ENCODE data around the gene GPANK1.

Gene GPANK1

DNA sequence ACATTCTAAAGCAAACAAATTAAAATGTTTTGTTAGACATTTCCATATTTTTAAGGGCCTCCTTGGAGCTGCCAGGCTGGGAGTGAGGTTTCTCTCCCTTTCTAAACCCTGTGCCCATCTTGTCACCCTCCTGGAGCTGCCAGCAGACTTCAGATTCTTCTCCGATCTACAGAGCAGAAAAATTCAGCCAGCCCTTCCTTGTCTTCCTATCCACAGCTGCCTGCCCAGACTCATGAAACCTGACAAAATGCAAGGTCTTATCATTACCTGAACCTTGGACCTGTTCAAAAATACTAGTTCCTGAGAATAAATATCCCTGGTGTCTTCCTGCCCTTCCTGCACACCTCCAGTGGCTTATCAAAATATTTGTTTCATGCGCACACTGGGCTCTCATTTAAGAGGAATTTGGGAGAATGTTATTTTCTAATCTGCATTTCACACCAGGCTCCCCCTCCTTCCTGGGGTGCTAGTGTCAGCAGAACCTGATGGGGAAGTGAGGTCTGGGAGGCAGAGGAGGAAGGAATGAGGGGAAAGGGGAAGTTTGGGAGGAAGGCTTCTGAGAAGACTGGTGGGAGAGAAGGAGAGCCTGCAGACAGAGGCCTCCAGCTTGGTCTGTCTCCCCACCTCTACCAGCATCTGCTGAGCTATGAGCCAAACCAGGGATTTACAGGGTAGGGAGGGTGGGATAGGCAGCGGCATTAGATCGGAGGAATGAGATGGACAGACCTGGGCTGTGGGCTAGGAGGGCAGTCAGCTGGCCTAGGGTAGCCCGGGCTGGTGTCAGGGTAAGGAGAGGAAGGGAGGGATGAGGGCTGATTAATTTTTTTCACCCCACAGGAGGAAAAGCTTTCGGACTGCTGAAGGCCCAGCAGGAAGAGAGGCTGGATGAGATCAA, 49.9 kb downstream of the GPANK1 start, which contains the start of gene AIF1:
TSS of gene AIF1 (plus strand) at position 551 of the 895 bp plus-strand sequence. CDS start at position 647, 96 bp downstream.
- no CpG with 5 or more reads among the region's 6 CpGs for WGBS (ENCODE audit: insufficient coverage, insufficient read length)
- no peaks in the 10 kb centered on the region for H3K27me3 ChIP-seq (ENCODE audit: control insufficient read depth, insufficient read depth, low read length)
- no peaks in the 10 kb centered on the region for H3K9me3 ChIP-seq (ENCODE audit: control insufficient read depth, insufficient read depth, low read length)
- H3K4me1 ChIP-seq (ENCODE audit: control insufficient read depth, insufficient read depth, low read length), result peaks cover 8% of the 10 kb centered on the region
- no peak for DNase-seq (ENCODE audit: low read depth, low spot score)
- no peaks in the 10 kb centered on the region for H3K36me3 ChIP-seq (ENCODE audit: control insufficient read depth, insufficient read depth, low read length)
- H3K27ac ChIP-seq (ENCODE audit: low read length), result no peak within 1 kb of the TSS
- no peak within 1 kb of the TSS for H3K4me3 ChIP-seq (ENCODE audit: low read length)

DNA sequence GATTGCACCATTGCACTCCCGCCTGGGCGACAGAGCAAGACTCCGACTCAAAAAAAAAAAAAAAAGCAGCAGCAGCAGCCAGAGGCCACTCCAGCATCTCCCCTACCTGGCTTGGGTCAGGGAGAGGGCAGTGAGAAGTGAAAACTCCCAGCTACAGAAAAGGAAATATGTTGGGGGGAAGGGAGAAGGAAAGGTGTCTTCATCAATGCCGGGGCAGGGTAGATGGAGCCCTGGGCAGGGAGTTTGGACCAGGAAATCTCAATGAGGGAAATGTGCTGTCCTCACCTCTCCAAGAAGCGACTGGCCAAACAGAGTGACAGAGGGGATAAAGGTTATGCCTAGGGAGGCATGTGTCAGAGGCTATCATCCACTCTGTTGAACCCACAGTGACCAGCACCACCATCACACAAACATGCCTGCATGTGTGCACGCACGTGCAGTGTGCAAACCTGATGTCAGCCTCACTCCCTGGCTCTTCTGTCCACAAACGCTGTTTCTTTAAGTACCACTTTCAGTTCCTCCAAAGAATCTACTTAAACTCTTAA, 50.6 kb downstream of the GPANK1 start:
- H3K9me3 ChIP-seq (ENCODE audit: control insufficient read depth, insufficient read depth, low read length), result no peaks in the 10 kb centered on the region
- no peak for DNase-seq (ENCODE audit: low read depth, low spot score)
- H3K4me1 ChIP-seq (ENCODE audit: control insufficient read depth, insufficient read depth, low read length), result peaks cover 8% of the 10 kb centered on the region
- no peak overlapping the region for H3K27ac ChIP-seq (ENCODE audit: low read length)
- no peaks in the 10 kb centered on the region for H3K36me3 ChIP-seq (ENCODE audit: control insufficient read depth, insufficient read depth, low read length)
- no peaks in the 10 kb centered on the region for H3K27me3 ChIP-seq (ENCODE audit: control insufficient read depth, insufficient read depth, low read length)
- WGBS (ENCODE audit: insufficient coverage, insufficient read length), result no CpG with 5 or more reads among the region's 8 CpGs
- no peak overlapping the region for H3K4me3 ChIP-seq (ENCODE audit: low read length)
